NCI-H1417 (cell line): ENCODE results near the gene IRX2.

ENCODE experiments used
- DNase-seq, 3 experiments: peaks; one replicate each; lab custom pipeline; 2025; lab: John Stamatoyannopoulos, UW

IRX2 gene

GRCh38 chr5:2697041-2697440, 54.4 kb downstream of the IRX2 start:
- DNase-seq = no peak
